GM12874 (cell line): Measurements from ENCODE around the gene LMO7.

Source experiments
- TF ChIP-seq, protein P1 (sequence below): IDR thresholded peaks from 2 replicates; pipeline ENCODE4 v1.5.1; 2011; ENCODE audit warnings: low read depth, mild to moderate bottlenecking, control low read depth, low read length, moderate library complexity; ENCODE audit not compliant: insufficient read depth

The LMO7 gene

DNA sequence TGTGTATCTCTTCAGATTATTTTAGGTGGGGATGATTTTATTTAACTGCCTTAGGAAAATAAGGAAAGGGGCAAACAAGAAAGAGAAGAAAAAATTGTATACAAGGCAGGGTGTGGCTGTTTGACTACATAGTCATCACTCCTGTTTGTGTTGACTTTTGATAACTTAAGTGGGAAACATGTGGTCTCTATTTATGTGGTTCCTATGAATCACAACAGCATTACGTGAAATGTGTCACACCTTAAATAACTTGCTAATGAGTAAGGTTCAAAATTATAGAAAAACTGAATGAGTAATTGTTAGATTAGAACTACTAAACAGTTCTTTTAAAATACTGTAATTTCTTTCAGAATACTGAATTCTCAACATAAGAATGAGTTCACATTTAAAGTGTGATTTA, 69.3 kb downstream of the LMO7 start:
- TF ChIP-seq, protein P1, sequence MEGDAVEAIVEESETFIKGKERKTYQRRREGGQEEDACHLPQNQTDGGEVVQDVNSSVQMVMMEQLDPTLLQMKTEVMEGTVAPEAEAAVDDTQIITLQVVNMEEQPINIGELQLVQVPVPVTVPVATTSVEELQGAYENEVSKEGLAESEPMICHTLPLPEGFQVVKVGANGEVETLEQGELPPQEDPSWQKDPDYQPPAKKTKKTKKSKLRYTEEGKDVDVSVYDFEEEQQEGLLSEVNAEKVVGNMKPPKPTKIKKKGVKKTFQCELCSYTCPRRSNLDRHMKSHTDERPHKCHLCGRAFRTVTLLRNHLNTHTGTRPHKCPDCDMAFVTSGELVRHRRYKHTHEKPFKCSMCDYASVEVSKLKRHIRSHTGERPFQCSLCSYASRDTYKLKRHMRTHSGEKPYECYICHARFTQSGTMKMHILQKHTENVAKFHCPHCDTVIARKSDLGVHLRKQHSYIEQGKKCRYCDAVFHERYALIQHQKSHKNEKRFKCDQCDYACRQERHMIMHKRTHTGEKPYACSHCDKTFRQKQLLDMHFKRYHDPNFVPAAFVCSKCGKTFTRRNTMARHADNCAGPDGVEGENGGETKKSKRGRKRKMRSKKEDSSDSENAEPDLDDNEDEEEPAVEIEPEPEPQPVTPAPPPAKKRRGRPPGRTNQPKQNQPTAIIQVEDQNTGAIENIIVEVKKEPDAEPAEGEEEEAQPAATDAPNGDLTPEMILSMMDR = no peak

DNA sequence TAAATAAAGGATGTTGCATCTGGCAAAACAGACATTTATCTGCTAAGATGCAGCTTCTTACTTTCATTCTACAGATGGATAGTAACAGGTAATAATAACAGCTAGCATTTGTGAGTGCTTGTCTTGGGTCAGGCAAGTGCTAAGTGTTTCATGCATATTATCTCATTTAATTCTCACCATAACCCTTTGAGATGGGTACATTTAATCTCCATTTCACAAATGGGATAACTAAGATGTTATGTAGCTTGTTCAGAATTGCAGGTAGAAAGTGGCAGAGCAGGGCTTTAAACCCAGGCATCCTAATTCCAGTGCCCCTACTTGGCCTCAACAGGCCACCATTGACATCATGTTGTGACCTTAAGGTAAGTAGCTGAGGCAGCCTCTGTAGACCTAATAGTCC, 69.8 kb downstream of the LMO7 start:
- TF ChIP-seq, protein P1 = no peak

- TF ChIP-seq, protein P1 = no peak
Measured at GRCh38 chr13:75713852-75714251, 77.7 kb downstream of the LMO7 start.

- TF ChIP-seq, protein P1 = no peak
Measured at GRCh38 chr13:75715601-75716523, 79.7 kb downstream of the LMO7 start.

- TF ChIP-seq, protein P1 = no peak
Measured at GRCh38 chr13:75717525-75717924, 81.4 kb downstream of the LMO7 start.

GRCh38 chr13:75721307-75721706, 85.2 kb downstream of the LMO7 start:
- TF ChIP-seq, protein P1 = no peak

GRCh38 chr13:75723901-75724300, 87.8 kb downstream of the LMO7 start:
- TF ChIP-seq, protein P1 = no peak
